ENCODE measurements around the gene RLBP1.
A peak's percentile ranks its signal among the peaks of the same experiment; 100 is the strongest.

Gene RLBP1

GRCh38 chr15:89226359-89227221 is 5.2 kb upstream of the RLBP1 start:
- no peaks in the 10 kb centered on the region for H3K4me1 ChIP-seq (ENCODE audit: control insufficient read depth in 1 of 2, insufficient read depth in 2 of 2, low read length in 2 of 2)
- no peak overlapping the region for H3K4me3 ChIP-seq (ENCODE audit: low read depth in 1 of 2, low read length in 2 of 2)
- H3K9me3 ChIP-seq (ENCODE audit: control insufficient read depth in 1 of 2, low read length in 2 of 2): no peaks in the 10 kb centered on the region
- H3K36me3 ChIP-seq (ENCODE audit: control insufficient read depth in 1 of 2, insufficient read depth in 2 of 2, low read length in 2 of 2): no peaks in the 10 kb centered on the region
- no peaks in the 10 kb centered on the region for H3K27me3 ChIP-seq (ENCODE audit: low read depth, low read length)
- H3K27ac ChIP-seq (ENCODE audit: low read length): no peak overlapping the region

GRCh38 chr15:89225588-89225987 is 4.2 kb upstream of the RLBP1 start:
- Histone ChIP-seq H3K4me3 (ENCODE audit: low read depth in 1 of 2, low read length in 2 of 2) (no peak overlapping the region), H3K4me1 (ENCODE audit: control insufficient read depth in 1 of 2, insufficient read depth in 2 of 2, low read length in 2 of 2) (no peaks in the 10 kb centered on the region), H3K27me3 (ENCODE audit: low read depth, low read length) (no peaks in the 10 kb centered on the region), H3K27ac (ENCODE audit: low read length) (no peak overlapping the region), H3K9me3 (ENCODE audit: control insufficient read depth in 1 of 2, low read length in 2 of 2) (no peaks in the 10 kb centered on the region), H3K36me3 (ENCODE audit: control insufficient read depth in 1 of 2, insufficient read depth in 2 of 2, low read length in 2 of 2) (no peaks in the 10 kb centered on the region)

- no peak overlapping the region for H3K27ac ChIP-seq (ENCODE audit: low read length)
- H3K4me1 ChIP-seq (ENCODE audit: control insufficient read depth in 1 of 2, insufficient read depth in 2 of 2, low read length in 2 of 2): peaks cover 0 to 6% of the 10 kb centered on the region in 2 donors
- no peaks in the 10 kb centered on the region for H3K36me3 ChIP-seq (ENCODE audit: control insufficient read depth in 1 of 2, insufficient read depth in 2 of 2, low read length in 2 of 2)
- H3K9me3 ChIP-seq (ENCODE audit: control insufficient read depth in 1 of 2, low read length in 2 of 2): no peaks in the 10 kb centered on the region
- H3K27me3 ChIP-seq (ENCODE audit: low read depth, low read length): no peaks in the 10 kb centered on the region
- H3K4me3 ChIP-seq (ENCODE audit: low read depth in 1 of 2, low read length in 2 of 2): no peak overlapping the region
Observed at GRCh38 chr15:89218531-89218930, 2.8 kb downstream of the RLBP1 start.

GRCh38 chr15:89217686-89218376 is 3.5 kb downstream of the RLBP1 start:
- Histone ChIP-seq H3K36me3 (ENCODE audit: control insufficient read depth in 1 of 2, insufficient read depth in 2 of 2, low read length in 2 of 2) (no peaks in the 10 kb centered on the region), H3K4me1 (ENCODE audit: control insufficient read depth in 1 of 2, insufficient read depth in 2 of 2, low read length in 2 of 2) (peaks cover 0 to 6% of the 10 kb centered on the region in 2 donors), H3K4me3 (ENCODE audit: low read depth in 1 of 2, low read length in 2 of 2) (no peak overlapping the region), H3K27ac (ENCODE audit: low read length) (no peak overlapping the region), H3K9me3 (ENCODE audit: control insufficient read depth in 1 of 2, low read length in 2 of 2) (no peaks in the 10 kb centered on the region), H3K27me3 (ENCODE audit: low read depth, low read length) (no peaks in the 10 kb centered on the region)

- Histone ChIP-seq H3K4me1 (ENCODE audit: control insufficient read depth in 1 of 2, insufficient read depth in 2 of 2, low read length in 2 of 2) (peaks cover 0 to 6% of the 10 kb centered on the region in 2 donors), H3K36me3 (ENCODE audit: control insufficient read depth in 1 of 2, insufficient read depth in 2 of 2, low read length in 2 of 2) (no peaks in the 10 kb centered on the region), H3K27ac (ENCODE audit: low read length) (no peak overlapping the region), H3K9me3 (ENCODE audit: control insufficient read depth in 1 of 2, low read length in 2 of 2) (no peaks in the 10 kb centered on the region), H3K4me3 (ENCODE audit: low read depth in 1 of 2, low read length in 2 of 2) (no peak overlapping the region), H3K27me3 (ENCODE audit: low read depth, low read length) (no peaks in the 10 kb centered on the region)
Observed at GRCh38 chr15:89217031-89217430, 4.3 kb downstream of the RLBP1 start.

- Histone ChIP-seq H3K4me1 (ENCODE audit: control insufficient read depth in 1 of 2, insufficient read depth in 2 of 2, low read length in 2 of 2) (peaks cover 0 to 6% of the 10 kb centered on the region in 2 donors), H3K4me3 (ENCODE audit: low read depth in 1 of 2, low read length in 2 of 2) (no peak overlapping the region), H3K27me3 (ENCODE audit: low read depth, low read length) (no peaks in the 10 kb centered on the region), H3K27ac (ENCODE audit: low read length) (no peak overlapping the region), H3K9me3 (ENCODE audit: control insufficient read depth in 1 of 2, low read length in 2 of 2) (no peaks in the 10 kb centered on the region), H3K36me3 (ENCODE audit: control insufficient read depth in 1 of 2, insufficient read depth in 2 of 2, low read length in 2 of 2) (no peaks in the 10 kb centered on the region)
Observed at GRCh38 chr15:89215627-89216026, 5.8 kb downstream of the RLBP1 start.

GRCh38 chr15:89211678-89212170 is 9.7 kb downstream of the RLBP1 start:
- no peaks in the 10 kb centered on the region for H3K9me3 ChIP-seq (ENCODE audit: control insufficient read depth in 1 of 2, low read length in 2 of 2)
- peaks cover 0 to 10% of the 10 kb centered on the region in 2 donors for H3K4me1 ChIP-seq (ENCODE audit: control insufficient read depth in 1 of 2, insufficient read depth in 2 of 2, low read length in 2 of 2)
- no peaks in the 10 kb centered on the region for H3K27me3 ChIP-seq (ENCODE audit: low read depth, low read length)
- no peaks in the 10 kb centered on the region for H3K36me3 ChIP-seq (ENCODE audit: control insufficient read depth in 1 of 2, insufficient read depth in 2 of 2, low read length in 2 of 2)
- H3K4me3 ChIP-seq (ENCODE audit: low read depth in 1 of 2, low read length in 2 of 2): no peak overlapping the region
- H3K27ac ChIP-seq (ENCODE audit: low read length): no peak overlapping the region

- no peak overlapping the region for H3K27ac ChIP-seq (ENCODE audit: low read length)
- no peaks in the 10 kb centered on the region for H3K9me3 ChIP-seq (ENCODE audit: control insufficient read depth in 1 of 2, low read length in 2 of 2)
- H3K4me1 ChIP-seq (ENCODE audit: control insufficient read depth in 1 of 2, insufficient read depth in 2 of 2, low read length in 2 of 2): peaks cover 0 to 9% of the 10 kb centered on the region in 2 donors
- no peaks in the 10 kb centered on the region for H3K36me3 ChIP-seq (ENCODE audit: control insufficient read depth in 1 of 2, insufficient read depth in 2 of 2, low read length in 2 of 2)
- no peaks in the 10 kb centered on the region for H3K27me3 ChIP-seq (ENCODE audit: low read depth, low read length)
- no peak overlapping the region for H3K4me3 ChIP-seq (ENCODE audit: low read depth in 1 of 2, low read length in 2 of 2)
Observed at GRCh38 chr15:89209057-89209456, 12.3 kb downstream of the RLBP1 start.

GRCh38 chr15:89208256-89208655 is 13.1 kb downstream of the RLBP1 start:
- Histone ChIP-seq H3K27me3 (ENCODE audit: low read depth, low read length) (no peaks in the 10 kb centered on the region), H3K4me1 (ENCODE audit: control insufficient read depth in 1 of 2, insufficient read depth in 2 of 2, low read length in 2 of 2) (peaks cover 0 to 4% of the 10 kb centered on the region in 2 donors), H3K27ac (ENCODE audit: low read length) (no peak overlapping the region), H3K9me3 (ENCODE audit: control insufficient read depth in 1 of 2, low read length in 2 of 2) (no peaks in the 10 kb centered on the region), H3K36me3 (ENCODE audit: control insufficient read depth in 1 of 2, insufficient read depth in 2 of 2, low read length in 2 of 2) (no peaks in the 10 kb centered on the region), H3K4me3 (ENCODE audit: low read depth in 1 of 2, low read length in 2 of 2) (no peak overlapping the region)

- no peaks in the 10 kb centered on the region for H3K36me3 ChIP-seq (ENCODE audit: control insufficient read depth in 1 of 2, insufficient read depth in 2 of 2, low read length in 2 of 2)
- peaks cover 0 to 4% of the 10 kb centered on the region in 2 donors for H3K4me1 ChIP-seq (ENCODE audit: control insufficient read depth in 1 of 2, insufficient read depth in 2 of 2, low read length in 2 of 2)
- peak overlapping the region; percentile 30 to 33 for H3K4me3 ChIP-seq (ENCODE audit: low read depth in 1 of 2, low read length in 2 of 2)
- H3K27ac ChIP-seq (ENCODE audit: low read length): no peak overlapping the region
- no peaks in the 10 kb centered on the region for H3K9me3 ChIP-seq (ENCODE audit: control insufficient read depth in 1 of 2, low read length in 2 of 2)
- no peaks in the 10 kb centered on the region for H3K27me3 ChIP-seq (ENCODE audit: low read depth, low read length)
Observed at GRCh38 chr15:89206908-89207331, 14.5 kb downstream of the RLBP1 start.

- H3K27me3 ChIP-seq (ENCODE audit: low read depth, low read length): no peaks in the 10 kb centered on the region
Observed at GRCh38 chr15:89205991-89206585, 15.3 kb downstream of the RLBP1 start.

More at GRCh38 chr15:89205991-89206585, 15.3 kb downstream of the RLBP1 start:
- Histone ChIP-seq H3K4me3 (ENCODE audit: low read depth in 1 of 2, low read length in 2 of 2) (no peak overlapping the region), H3K4me1 (ENCODE audit: control insufficient read depth in 1 of 2, insufficient read depth in 2 of 2, low read length in 2 of 2) (peaks cover 0 to 4% of the 10 kb centered on the region in 2 donors), H3K9me3 (ENCODE audit: control insufficient read depth in 1 of 2, low read length in 2 of 2) (no peaks in the 10 kb centered on the region), H3K27ac (ENCODE audit: low read length) (no peak overlapping the region), H3K36me3 (ENCODE audit: control insufficient read depth in 1 of 2, insufficient read depth in 2 of 2, low read length in 2 of 2) (no peaks in the 10 kb centered on the region)
